Measurements from ENCODE around the gene WBP11.

GRCh38 chr12:14774906-14775635 is 28.2 kb downstream of the WBP11 start:
- TF ChIP-seq CTCF (conservative IDR thresholded peaks at IDR 0.05 in 1 of 2, IDR thresholded peaks at IDR 0.05 in 1 of 2; ENCODE audit: extremely low read depth in 1 of 2, insufficient read depth in 1 of 2, low read depth in 1 of 2, low read length in 2 of 2), result no peak
- no peak for TF ChIP-seq EZH2 (IDR thresholded peaks at IDR 0.05; ENCODE audit: borderline replicate concordance, low read length)
